Stimulated activated CD8-positive, alpha-beta memory T cell treated with anti-CD3 and anti-CD28 coated beads, Interleukin-7, amount 100 ng/mL, for 48 hours (primary cell): Measurements from ENCODE around the gene MEGF11.

Experiments used
- DNase-seq, 2 donors: peaks; one replicate each; pipeline ENCODE4 v3.0.0-alpha.2; 2020; ENCODE audit warnings: low read depth in 1 of 2; ENCODE audit errors: extremely low read depth in 1 of 2

MEGF11 gene

GRCh38 chr15:65926899-65927298, 326.7 kb downstream of the MEGF11 start:
- no peak for DNase-seq

- no peak for DNase-seq
These were observed 327.1 kb downstream of the MEGF11 start for GRCh38 chr15:65926459-65926858.

GRCh38 chr15:65925338-65925737, 328.2 kb downstream of the MEGF11 start:
- no peak for DNase-seq

- no peak for DNase-seq
These were observed 329.5 kb downstream of the MEGF11 start for GRCh38 chr15:65924004-65924403.

- DNase-seq: no peak
These were observed 330.3 kb downstream of the MEGF11 start for GRCh38 chr15:65923264-65923663.

GRCh38 chr15:65922621-65923020, 330.9 kb downstream of the MEGF11 start:
- no peak for DNase-seq

- no peak for DNase-seq
These were observed 331.8 kb downstream of the MEGF11 start for GRCh38 chr15:65921780-65922179.

GRCh38 chr15:65920825-65921309, 332.7 kb downstream of the MEGF11 start:
- DNase-seq: no peak

GRCh38 chr15:65920121-65920520, 333.4 kb downstream of the MEGF11 start:
- DNase-seq: no peak

GRCh38 chr15:65919353-65919752, 334.2 kb downstream of the MEGF11 start:
- DNase-seq: no peak

- DNase-seq: no peak
These were observed 334.6 kb downstream of the MEGF11 start for GRCh38 chr15:65918945-65919344.

- no peak for DNase-seq
These were observed 335.1 kb downstream of the MEGF11 start for GRCh38 chr15:65918357-65918920.

- DNase-seq: no peak
These were observed 335.6 kb downstream of the MEGF11 start for GRCh38 chr15:65917936-65918335.

- DNase-seq: no peak
These were observed 336.2 kb downstream of the MEGF11 start for GRCh38 chr15:65917407-65917756.

- DNase-seq: peak in 1 of 2 donors; percentile 37
These were observed 336.7 kb downstream of the MEGF11 start for GRCh38 chr15:65916664-65917406.

- no peak for DNase-seq
These were observed 337.4 kb downstream of the MEGF11 start for GRCh38 chr15:65916041-65916663.

- DNase-seq: no peak
These were observed 338.3 kb downstream of the MEGF11 start for GRCh38 chr15:65914981-65915925.

- DNase-seq: no peak
These were observed 339.2 kb downstream of the MEGF11 start for GRCh38 chr15:65914386-65914785.

GRCh38 chr15:65913631-65914199, 339.8 kb downstream of the MEGF11 start:
- no peak for DNase-seq

GRCh38 chr15:65912235-65912634, 341.3 kb downstream of the MEGF11 start:
- DNase-seq: no peak

GRCh38 chr15:65910341-65910740, 343.2 kb downstream of the MEGF11 start:
- no peak for DNase-seq
